ENCODE data around the gene RBM15B. TPM values are rescaled to one million over a fixed set of nuclear protein-coding genes. Genes with fewer than 3 reads are reported as not detected.

The RBM15B gene
- polyA plus RNA-seq, 2 of the 4 experiments (the other 2 are of a cell fraction): 7.9 to 17.0 TPM

DNA sequence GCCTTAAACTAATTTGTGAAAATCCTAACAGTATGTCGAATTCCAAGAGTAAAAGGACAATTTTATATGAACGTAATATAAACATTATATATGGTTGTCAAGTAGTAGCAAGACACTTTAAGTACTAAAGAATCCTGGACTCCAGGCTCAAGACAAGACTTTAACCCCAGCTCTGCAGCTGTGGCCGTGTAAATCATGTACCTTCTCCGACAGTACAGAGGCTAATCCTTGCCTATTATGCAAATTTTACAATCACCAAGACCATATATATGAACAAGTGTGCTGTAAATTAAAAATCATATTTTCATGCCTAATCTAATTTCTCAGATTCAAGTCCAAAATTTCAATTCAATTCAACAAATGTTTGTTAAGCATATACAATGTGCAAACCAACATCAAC is 35.8 kb downstream of the RBM15B start:
- no peak overlapping the region for H3K4me2 ChIP-seq
- FAIRE-seq (no peak), DNase-seq (ENCODE audit: low read depth in 1 of 2, low spot score in 1 of 2) (no peak), ATAC-seq (no peak)
- H3K4me1 ChIP-seq: no peaks in the 10 kb centered on the region
- H3K27ac ChIP-seq: no peak overlapping the region
- whole genome bisulfite sequencing (ENCODE audit: missing lambda C conversion rate): 90% methylated on average over 4 of the region's 4 CpGs
- H3K4me3 ChIP-seq: no peak overlapping the region
- CTCF ChIA-PET: interaction anchor here (1.8 kb wide), 1 partner anchor 811 kb away, joined by 5 read pairs; no protein-coding TSS in a partner anchor
- POLR2A ChIA-PET: no interaction called here
- H3K9me3 ChIP-seq: no peaks in the 10 kb centered on the region
- TF ChIP-seq ZC3H11A (IDR thresholded peaks at IDR 0.05) (no peak), NR3C1 (IDR thresholded peaks at IDR 0.05) (no peak), MYC (IDR thresholded peaks at IDR 0.05; ENCODE audit: borderline replicate concordance, low read length) (no peak), HOXB13 (CRISPR knock-in tag; IDR thresholded peaks at IDR 0.05; ENCODE audit: low read depth) (no peak), EP300 (IDR thresholded peaks at IDR 0.05) (no peak), FOSB (CRISPR knock-in tag; IDR thresholded peaks at IDR 0.05) (no peak), MAZ (IDR thresholded peaks at IDR 0.05; ENCODE audit: borderline replicate concordance, low read depth, low read length) (no peak), HDAC2 (IDR thresholded peaks at IDR 0.05) (no peak)
- TF ChIP-seq, protein P1, sequence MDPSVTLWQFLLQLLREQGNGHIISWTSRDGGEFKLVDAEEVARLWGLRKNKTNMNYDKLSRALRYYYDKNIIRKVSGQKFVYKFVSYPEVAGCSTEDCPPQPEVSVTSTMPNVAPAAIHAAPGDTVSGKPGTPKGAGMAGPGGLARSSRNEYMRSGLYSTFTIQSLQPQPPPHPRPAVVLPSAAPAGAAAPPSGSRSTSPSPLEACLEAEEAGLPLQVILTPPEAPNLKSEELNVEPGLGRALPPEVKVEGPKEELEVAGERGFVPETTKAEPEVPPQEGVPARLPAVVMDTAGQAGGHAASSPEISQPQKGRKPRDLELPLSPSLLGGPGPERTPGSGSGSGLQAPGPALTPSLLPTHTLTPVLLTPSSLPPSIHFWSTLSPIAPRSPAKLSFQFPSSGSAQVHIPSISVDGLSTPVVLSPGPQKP (IDR thresholded peaks at IDR 0.05; ENCODE audit: low read depth, low read length): no peak
- TF ChIP-seq, protein P2, sequence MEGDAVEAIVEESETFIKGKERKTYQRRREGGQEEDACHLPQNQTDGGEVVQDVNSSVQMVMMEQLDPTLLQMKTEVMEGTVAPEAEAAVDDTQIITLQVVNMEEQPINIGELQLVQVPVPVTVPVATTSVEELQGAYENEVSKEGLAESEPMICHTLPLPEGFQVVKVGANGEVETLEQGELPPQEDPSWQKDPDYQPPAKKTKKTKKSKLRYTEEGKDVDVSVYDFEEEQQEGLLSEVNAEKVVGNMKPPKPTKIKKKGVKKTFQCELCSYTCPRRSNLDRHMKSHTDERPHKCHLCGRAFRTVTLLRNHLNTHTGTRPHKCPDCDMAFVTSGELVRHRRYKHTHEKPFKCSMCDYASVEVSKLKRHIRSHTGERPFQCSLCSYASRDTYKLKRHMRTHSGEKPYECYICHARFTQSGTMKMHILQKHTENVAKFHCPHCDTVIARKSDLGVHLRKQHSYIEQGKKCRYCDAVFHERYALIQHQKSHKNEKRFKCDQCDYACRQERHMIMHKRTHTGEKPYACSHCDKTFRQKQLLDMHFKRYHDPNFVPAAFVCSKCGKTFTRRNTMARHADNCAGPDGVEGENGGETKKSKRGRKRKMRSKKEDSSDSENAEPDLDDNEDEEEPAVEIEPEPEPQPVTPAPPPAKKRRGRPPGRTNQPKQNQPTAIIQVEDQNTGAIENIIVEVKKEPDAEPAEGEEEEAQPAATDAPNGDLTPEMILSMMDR (IDR thresholded peaks at IDR 0.05): no peak
- TF ChIP-seq, protein P3, sequence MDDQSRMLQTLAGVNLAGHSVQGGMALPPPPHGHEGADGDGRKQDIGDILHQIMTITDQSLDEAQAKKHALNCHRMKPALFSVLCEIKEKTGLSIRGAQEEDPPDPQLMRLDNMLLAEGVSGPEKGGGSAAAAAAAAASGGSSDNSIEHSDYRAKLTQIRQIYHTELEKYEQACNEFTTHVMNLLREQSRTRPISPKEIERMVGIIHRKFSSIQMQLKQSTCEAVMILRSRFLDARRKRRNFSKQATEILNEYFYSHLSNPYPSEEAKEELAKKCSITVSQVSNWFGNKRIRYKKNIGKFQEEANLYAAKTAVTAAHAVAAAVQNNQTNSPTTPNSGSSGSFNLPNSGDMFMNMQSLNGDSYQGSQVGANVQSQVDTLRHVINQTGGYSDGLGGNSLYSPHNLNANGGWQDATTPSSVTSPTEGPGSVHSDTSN (IDR thresholded peaks at IDR 0.05): no peak
- TF ChIP-seq, protein P4, sequence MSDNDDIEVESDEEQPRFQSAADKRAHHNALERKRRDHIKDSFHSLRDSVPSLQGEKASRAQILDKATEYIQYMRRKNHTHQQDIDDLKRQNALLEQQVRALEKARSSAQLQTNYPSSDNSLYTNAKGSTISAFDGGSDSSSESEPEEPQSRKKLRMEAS (IDR thresholded peaks at IDR 0.05): no peak
- TF ChIP-seq, protein P5, sequence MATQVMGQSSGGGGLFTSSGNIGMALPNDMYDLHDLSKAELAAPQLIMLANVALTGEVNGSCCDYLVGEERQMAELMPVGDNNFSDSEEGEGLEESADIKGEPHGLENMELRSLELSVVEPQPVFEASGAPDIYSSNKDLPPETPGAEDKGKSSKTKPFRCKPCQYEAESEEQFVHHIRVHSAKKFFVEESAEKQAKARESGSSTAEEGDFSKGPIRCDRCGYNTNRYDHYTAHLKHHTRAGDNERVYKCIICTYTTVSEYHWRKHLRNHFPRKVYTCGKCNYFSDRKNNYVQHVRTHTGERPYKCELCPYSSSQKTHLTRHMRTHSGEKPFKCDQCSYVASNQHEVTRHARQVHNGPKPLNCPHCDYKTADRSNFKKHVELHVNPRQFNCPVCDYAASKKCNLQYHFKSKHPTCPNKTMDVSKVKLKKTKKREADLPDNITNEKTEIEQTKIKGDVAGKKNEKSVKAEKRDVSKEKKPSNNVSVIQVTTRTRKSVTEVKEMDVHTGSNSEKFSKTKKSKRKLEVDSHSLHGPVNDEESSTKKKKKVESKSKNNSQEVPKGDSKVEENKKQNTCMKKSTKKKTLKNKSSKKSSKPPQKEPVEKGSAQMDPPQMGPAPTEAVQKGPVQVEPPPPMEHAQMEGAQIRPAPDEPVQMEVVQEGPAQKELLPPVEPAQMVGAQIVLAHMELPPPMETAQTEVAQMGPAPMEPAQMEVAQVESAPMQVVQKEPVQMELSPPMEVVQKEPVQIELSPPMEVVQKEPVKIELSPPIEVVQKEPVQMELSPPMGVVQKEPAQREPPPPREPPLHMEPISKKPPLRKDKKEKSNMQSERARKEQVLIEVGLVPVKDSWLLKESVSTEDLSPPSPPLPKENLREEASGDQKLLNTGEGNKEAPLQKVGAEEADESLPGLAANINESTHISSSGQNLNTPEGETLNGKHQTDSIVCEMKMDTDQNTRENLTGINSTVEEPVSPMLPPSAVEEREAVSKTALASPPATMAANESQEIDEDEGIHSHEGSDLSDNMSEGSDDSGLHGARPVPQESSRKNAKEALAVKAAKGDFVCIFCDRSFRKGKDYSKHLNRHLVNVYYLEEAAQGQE (IDR thresholded peaks at IDR 0.05): no peak
- TF ChIP-seq, protein P6, sequence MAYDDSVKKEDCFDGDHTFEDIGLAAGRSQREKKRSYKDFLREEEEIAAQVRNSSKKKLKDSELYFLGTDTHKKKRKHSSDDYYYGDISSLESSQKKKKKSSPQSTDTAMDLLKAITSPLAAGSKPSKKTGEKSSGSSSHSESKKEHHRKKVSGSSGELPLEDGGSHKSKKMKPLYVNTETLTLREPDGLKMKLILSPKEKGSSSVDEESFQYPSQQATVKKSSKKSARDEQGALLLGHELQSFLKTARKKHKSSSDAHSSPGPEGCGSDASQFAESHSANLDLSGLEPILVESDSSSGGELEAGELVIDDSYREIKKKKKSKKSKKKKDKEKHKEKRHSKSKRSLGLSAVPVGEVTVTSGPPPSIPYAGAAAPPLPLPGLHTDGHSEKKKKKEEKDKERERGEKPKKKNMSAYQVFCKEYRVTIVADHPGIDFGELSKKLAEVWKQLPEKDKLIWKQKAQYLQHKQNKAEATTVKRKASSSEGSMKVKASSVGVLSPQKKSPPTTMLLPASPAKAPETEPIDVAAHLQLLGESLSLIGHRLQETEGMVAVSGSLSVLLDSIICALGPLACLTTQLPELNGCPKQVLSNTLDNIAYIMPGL (CRISPR knock-in tag; IDR thresholded peaks at IDR 0.05; ENCODE audit: borderline replicate concordance): no peak

DNA sequence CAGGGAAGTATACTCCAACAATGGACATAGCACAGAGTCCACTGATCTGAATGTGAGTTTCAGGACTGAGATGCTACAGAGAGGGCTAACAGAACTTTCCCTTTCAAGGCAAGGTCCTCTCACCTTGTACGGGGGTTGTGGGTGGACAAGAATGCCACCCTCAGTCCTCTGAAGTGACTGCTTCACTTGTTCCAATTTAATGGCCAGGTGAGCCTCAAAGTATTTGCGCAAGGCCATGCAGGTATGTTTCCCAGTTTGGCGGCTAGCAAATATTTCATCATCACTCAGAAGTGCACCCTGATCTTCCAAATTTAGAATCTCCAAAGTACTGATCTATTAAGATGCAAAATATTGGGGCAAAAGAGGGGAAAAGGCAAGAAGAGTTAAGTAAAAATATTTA is 38.1 kb downstream of the RBM15B start:
- no peaks in the 10 kb centered on the region for H3K4me1 ChIP-seq
- H3K9me3 ChIP-seq: no peaks in the 10 kb centered on the region
- DNase-seq (ENCODE audit: low read depth in 1 of 2, low spot score in 1 of 2): no peak
- no peak overlapping the region for H3K4me3 ChIP-seq
- ATAC-seq: no peak
- ChIA-PET CTCF (interaction anchor here (1.3 kb wide), 1 partner anchor 39 kb away, joined by 4 read pairs; no protein-coding TSS in a partner anchor), POLR2A (no interaction called here)
- no peak overlapping the region for H3K4me2 ChIP-seq
- H3K27ac ChIP-seq: no peak overlapping the region
- TF ChIP-seq ZNF302 (CRISPR knock-in tag; IDR thresholded peaks at IDR 0.05): no peak
- no peak for TF ChIP-seq TFCP2L1 (CRISPR knock-in tag; IDR thresholded peaks at IDR 0.05)
- no peak for TF ChIP-seq MYC (IDR thresholded peaks at IDR 0.05; ENCODE audit: borderline replicate concordance, low read length)
- TF ChIP-seq GATA3 (IDR thresholded peaks at IDR 0.05; ENCODE audit: borderline replicate concordance): no peak
- no peak for TF ChIP-seq HOXB13 (CRISPR knock-in tag; IDR thresholded peaks at IDR 0.05; ENCODE audit: low read depth)
- TF ChIP-seq HEYL (CRISPR knock-in tag; IDR thresholded peaks at IDR 0.05): no peak
- no peak for TF ChIP-seq JUNB (IDR thresholded peaks at IDR 0.05)
- no peak for TF ChIP-seq FOXS1 (CRISPR knock-in tag; IDR thresholded peaks at IDR 0.05)
- no peak for TF ChIP-seq RAD21 (conservative IDR thresholded peaks at IDR 0.05 in 1 of 2, IDR thresholded peaks at IDR 0.05 in 1 of 2)
- no peak for TF ChIP-seq TP53 (CRISPR knock-in tag; IDR thresholded peaks at IDR 0.05)
- TF ChIP-seq CHD2 (IDR thresholded peaks at IDR 0.05; ENCODE audit: low read length, partially characterized antibody): no peak
- TF ChIP-seq, protein P7, sequence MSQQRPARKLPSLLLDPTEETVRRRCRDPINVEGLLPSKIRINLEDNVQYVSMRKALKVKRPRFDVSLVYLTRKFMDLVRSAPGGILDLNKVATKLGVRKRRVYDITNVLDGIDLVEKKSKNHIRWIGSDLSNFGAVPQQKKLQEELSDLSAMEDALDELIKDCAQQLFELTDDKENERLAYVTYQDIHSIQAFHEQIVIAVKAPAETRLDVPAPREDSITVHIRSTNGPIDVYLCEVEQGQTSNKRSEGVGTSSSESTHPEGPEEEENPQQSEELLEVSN (IDR thresholded peaks at IDR 0.05; ENCODE audit: borderline replicate concordance, low read depth): no peak
- 90% methylated on average over 3 of the region's 3 CpGs for WGBS (ENCODE audit: missing lambda C conversion rate)
- FAIRE-seq: no peak

All from A549 (cell line).